GM10248 (cell line): ENCODE data around the gene BABAM2.

ENCODE experiments used
- CTCF ChIA-PET: fragments of 300-600 bp; sonication (Branson Sonifier 250); formaldehyde crosslinking; extraction: SDS; loops from one replicate; lab custom pipeline; 2021; ENCODE audit warnings: antibody characterized with exemption; lab: Yijun Ruan, JAX
- POLR2A ChIA-PET: fragments of 350-650 bp; sonication (Branson Sonifier 250); formaldehyde crosslinking; extraction: SDS; loops from one replicate; lab custom pipeline; 2020; ENCODE audit warnings: antibody characterized with exemption; lab: Yijun Ruan, JAX
- DNase-seq: peaks from one replicate; pipeline ENCODE4 v3.0.0; 2012; ENCODE audit errors: extremely low spot score
- TF ChIP-seq, protein P1 (sequence below): IDR thresholded peaks from 2 replicates; pipeline ENCODE4 v1.5.1; 2012; ENCODE audit warnings: mild to moderate bottlenecking, low read depth; ENCODE audit errors: extremely low read depth, missing control alignments, control extremely low read depth

BABAM2 gene

DNA sequence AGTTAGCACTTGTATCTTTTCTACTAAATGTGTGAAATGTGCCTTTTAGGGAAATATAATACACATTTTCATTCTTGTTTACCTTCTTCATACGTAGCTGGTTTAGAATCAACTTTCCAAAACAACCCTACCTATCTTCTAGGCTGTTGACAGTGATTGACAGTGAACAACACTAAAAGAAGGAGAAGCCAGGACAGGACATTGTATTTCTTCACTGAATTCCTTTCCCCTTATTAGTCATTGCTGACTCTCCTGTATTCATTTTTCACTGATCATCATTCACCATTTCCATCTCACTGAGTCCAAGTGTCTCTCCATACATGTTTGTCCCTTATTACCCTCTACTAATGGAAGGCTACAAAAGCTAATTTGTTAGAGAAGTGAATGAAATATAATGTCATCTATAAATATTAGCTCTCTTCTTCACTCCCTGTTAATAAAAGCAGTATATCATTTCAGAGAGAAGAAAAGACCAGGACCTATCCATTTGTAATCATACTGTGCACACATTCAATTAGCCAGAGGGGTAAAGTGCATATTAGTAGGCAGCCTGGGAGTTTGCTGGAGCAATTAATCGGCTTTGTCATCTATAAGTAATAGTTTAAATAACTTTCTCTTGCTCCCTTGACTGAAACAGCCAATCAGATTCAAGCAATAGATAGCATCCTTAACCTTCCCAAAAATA, 309.6 kb downstream of the BABAM2 start:
- TF ChIP-seq, protein P1, sequence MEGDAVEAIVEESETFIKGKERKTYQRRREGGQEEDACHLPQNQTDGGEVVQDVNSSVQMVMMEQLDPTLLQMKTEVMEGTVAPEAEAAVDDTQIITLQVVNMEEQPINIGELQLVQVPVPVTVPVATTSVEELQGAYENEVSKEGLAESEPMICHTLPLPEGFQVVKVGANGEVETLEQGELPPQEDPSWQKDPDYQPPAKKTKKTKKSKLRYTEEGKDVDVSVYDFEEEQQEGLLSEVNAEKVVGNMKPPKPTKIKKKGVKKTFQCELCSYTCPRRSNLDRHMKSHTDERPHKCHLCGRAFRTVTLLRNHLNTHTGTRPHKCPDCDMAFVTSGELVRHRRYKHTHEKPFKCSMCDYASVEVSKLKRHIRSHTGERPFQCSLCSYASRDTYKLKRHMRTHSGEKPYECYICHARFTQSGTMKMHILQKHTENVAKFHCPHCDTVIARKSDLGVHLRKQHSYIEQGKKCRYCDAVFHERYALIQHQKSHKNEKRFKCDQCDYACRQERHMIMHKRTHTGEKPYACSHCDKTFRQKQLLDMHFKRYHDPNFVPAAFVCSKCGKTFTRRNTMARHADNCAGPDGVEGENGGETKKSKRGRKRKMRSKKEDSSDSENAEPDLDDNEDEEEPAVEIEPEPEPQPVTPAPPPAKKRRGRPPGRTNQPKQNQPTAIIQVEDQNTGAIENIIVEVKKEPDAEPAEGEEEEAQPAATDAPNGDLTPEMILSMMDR = no peak
- ChIA-PET CTCF (no interaction called here), POLR2A (no interaction called here)
- DNase-seq = no peak

DNA sequence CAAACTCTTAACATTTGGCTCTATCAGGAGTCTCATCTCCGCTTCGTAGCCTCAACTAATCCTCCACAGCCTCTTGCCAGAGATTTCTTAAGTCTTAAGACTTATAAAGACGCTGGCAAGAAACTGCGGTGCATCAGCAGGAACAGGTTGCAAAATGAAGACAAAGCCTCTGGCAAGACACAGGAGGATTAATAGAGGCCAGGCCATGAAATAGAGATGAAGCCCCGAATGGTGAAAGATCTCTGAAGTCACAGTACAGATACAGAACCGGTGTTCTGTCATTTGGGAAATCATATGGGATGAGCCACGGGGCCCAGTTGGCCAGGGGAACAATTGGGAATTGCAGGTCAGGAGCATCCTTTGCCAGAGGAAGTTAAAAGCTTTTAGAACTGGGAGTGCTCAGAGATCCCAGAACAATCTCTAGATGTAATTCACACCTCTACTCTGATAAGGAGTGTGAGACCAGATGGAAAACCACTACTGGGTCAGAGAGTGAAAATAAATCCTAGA, 311.2 kb downstream of the BABAM2 start:
- POLR2A ChIA-PET = no interaction called here
- CTCF ChIA-PET = no interaction called here

DNA sequence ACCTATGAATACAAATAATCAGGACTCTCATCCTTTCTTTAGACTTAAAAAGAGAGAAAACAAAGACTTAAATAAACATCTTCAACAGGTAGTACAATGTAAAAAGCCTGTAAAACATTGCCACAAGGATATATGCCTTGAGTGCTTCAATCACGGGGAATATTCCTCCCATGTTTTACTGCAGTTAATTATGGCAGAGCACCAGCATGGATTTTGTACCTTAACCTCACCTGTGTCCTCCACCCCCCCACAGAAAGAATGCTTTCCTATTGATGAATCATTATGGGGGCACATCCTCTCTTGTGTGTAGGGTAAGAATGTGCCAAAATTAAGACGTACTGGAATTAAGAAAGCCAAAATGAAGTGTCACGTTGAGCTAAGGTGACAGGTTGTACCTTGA, 312.2 kb downstream of the BABAM2 start:
- DNase-seq = no peak
- CTCF ChIA-PET = no interaction called here
- TF ChIP-seq, protein P1 = no peak
- POLR2A ChIA-PET = no interaction called here

More for the DNA sequence above, 311.2 kb downstream of the BABAM2 start:
- TF ChIP-seq, protein P1 = no peak
- no peak for DNase-seq

DNA sequence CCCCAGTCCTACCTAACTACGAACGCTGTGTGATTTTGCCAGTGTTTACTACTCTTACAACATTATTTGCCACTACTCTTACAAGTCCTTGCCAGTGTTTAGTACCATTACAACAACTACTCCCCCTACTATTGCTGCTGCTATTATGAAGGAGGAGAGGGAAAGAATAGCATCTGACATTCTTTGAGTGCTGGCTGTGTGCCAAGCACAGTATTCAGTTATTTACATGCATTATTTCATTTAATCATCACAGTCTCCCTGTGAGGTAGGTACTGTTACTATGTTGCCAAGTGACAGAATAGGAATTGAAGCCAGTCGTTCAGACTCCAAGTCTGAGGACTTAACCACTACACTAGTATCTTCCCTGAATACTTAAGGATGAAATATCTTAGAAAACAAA, 316.2 kb downstream of the BABAM2 start:
- CTCF ChIA-PET = interaction anchor here (1.6 kb wide), 1 partner anchor 11 kb away, joined by 5 read pairs; no protein-coding TSS in a partner anchor
- TF ChIP-seq, protein P1 = no peak
- POLR2A ChIA-PET = no interaction called here
- no peak for DNase-seq

DNA sequence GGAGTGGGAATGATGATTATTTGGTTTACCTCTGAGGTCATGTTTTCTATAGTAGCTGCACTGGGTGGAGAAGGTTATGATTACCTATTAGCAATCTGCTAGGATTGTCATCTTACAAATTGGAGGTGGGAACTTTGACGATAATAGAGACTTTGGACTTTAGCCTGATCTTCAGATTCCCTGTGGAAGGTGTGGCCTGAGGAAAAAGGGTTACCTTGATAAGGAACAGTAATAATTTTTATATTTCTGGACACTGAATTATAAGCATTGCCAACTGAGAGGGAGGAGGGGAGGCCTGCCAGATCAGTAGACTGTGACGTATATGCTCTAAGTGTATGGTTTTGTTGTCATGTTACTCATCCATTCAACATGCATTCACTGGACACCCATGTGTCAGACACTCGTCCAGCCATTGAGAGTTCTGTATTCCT, 318.7 kb downstream of the BABAM2 start:
- ChIA-PET POLR2A (no interaction called here), CTCF (no interaction called here)
- TF ChIP-seq, protein P1 = no peak
- DNase-seq = no peak

DNA sequence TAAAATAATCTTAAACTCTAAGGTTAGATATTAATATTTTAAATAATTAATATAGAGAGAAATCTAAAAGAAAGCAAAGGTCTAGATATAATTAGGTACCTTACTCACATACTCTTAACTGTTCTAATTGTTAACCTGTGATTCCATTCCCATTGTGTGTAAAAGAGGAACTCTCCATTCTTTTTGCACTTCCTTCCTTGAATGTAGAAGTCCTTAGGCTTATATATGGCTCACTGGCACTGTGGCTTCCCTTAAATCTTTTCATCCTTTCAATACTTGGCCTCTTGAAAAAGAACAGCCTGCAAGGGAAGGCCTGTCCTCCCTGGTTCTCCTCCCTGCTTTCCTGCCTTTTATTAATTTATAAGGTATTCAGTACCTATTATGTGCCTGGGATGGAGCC, 319.3 kb downstream of the BABAM2 start:
- ChIA-PET POLR2A (no interaction called here), CTCF (no interaction called here)
- TF ChIP-seq, protein P1 = no peak
- no peak for DNase-seq
